Hepatocyte (in vitro differentiated cells): Measurements from ENCODE around the gene LACTBL1. TPM values are rescaled to one million over a fixed set of nuclear protein-coding genes. Genes with fewer than 3 reads are reported as not detected.
"Not testable (repeated sequence)": the region's sequence is repeated elsewhere in the genome, so short reads cannot be mapped to it uniquely, and the experiment has no call there.

Experiments
- DNase-seq: peaks from one replicate; pipeline ENCODE4 v3.0.0-alpha.2; 2016; ENCODE audit warnings: low spot score
- H2AFZ ChIP-seq: fragments of 200-600 bp; sonication (generic); 2 replicates; pipeline ENCODE4 v1.6.0; 2016; ENCODE audit warnings: antibody characterized with exemption, mild to moderate bottlenecking
- H3K27ac ChIP-seq: fragments of 200-600 bp; sonication (generic); 2 replicates; pipeline ENCODE4 v1.5.1; 2016; ENCODE audit warnings: mild to moderate bottlenecking
- H3K27me3 ChIP-seq: fragments of 200-600 bp; sonication (generic); 2 replicates; pipeline ENCODE4 v1.6.1; 2016
- H3K36me3 ChIP-seq: fragments of 200-600 bp; sonication (generic); replicated peaks from 2 replicates; pipeline ENCODE4 v1.5.1; 2016; ENCODE audit warnings: low read depth; ENCODE audit not compliant: insufficient read depth
- H3K4me1 ChIP-seq: fragments of 200-600 bp; sonication (generic); 2 replicates; pipeline ENCODE4 v1.5.1; 2016; ENCODE audit warnings: mild to moderate bottlenecking, moderate library complexity; ENCODE audit not compliant: insufficient read depth
- H3K4me2 ChIP-seq: fragments of 200-600 bp; sonication (generic); 2 replicates; pipeline ENCODE4 v1.6.0; 2016
- H3K4me3 ChIP-seq: fragments of 200-600 bp; sonication (generic); 2 replicates; pipeline ENCODE4 v1.5.1; 2016; ENCODE audit warnings: mild to moderate bottlenecking
- H3K79me2 ChIP-seq: fragments of 200-600 bp; sonication (generic); 2 replicates; pipeline ENCODE4 v1.6.0; 2017; ENCODE audit warnings: mild to moderate bottlenecking
- H3K9me2 ChIP-seq: fragments of 200-600 bp; sonication (generic); replicated peaks from 2 replicates; pipeline ENCODE4 v1.6.0; 2017; ENCODE audit warnings: mild to moderate bottlenecking; ENCODE audit not compliant: insufficient read depth
- H3K9me3 ChIP-seq: fragments of 200-600 bp; sonication (generic); 2 replicates; pipeline ENCODE4 v1.5.1; 2016; ENCODE audit warnings: low read depth, mild to moderate bottlenecking
- H4K20me1 ChIP-seq: fragments of 200-600 bp; sonication (generic); 2 replicates; pipeline ENCODE4 v1.6.0; 2016; ENCODE audit warnings: mild to moderate bottlenecking; ENCODE audit not compliant: insufficient read depth, poor library complexity, severe bottlenecking
- CTCF ChIP-seq: fragments of 200-600 bp; sonication (generic); IDR thresholded peaks from 2 replicates; pipeline ENCODE4 v1.5.1; 2016; ENCODE audit warnings: antibody characterized with exemption, mild to moderate bottlenecking; ENCODE audit not compliant: poor library complexity
- EZH2 ChIP-seq: fragments of 200-600 bp; sonication (generic); IDR thresholded peaks from 2 replicates; pipeline ENCODE4 v1.6.1; 2016; ENCODE audit warnings: antibody characterized with exemption, mild to moderate bottlenecking, borderline replicate concordance
- EZH2phosphoT487 ChIP-seq: fragments of 200-600 bp; sonication (generic); IDR thresholded peaks from one replicate; pipeline ENCODE4 v1.6.1; 2018; ENCODE audit warnings: antibody characterized with exemption, mild to moderate bottlenecking, low read depth, moderate library complexity; ENCODE audit not compliant: unreplicated experiment, severe bottlenecking
- WGBS: methylation state at CpG from one replicate; pipeline ENCODE4 v1.1.6; 2016; ENCODE audit warnings: low lambda C conversion rate; ENCODE audit errors: missing lambda C conversion rate; 5-methylcytosine and 5-hydroxymethylcytosine counted together
- polyA plus RNA-seq: library from polyadenylated mRNA; unstranded; fragments of >200 nt; fragmentation: Nextera tagmentation; extraction: Ambion mirVana; gene quantifications from 2 replicates; pipeline ENCODE4 v1.2.1, GENCODE V29; 2016
- total RNA-seq: library from RNA; depleted of rRNA; stranded (reverse); fragments of >200 nt; gene quantifications from 2 replicates; pipeline ENCODE4 v1.2.3, GENCODE V29; 2014

LACTBL1 gene
- total and polyA plus RNA-seq, 2 experiments from 2014 or later = not detected

- Histone ChIP-seq H3K9me2 (no peaks in the 10 kb centered on the region), H3K4me2 (no peak overlapping the region), H4K20me1 (no peaks in the 10 kb centered on the region), H2AFZ (no peak overlapping the region), H3K9me3 (no peaks in the 10 kb centered on the region), H3K36me3 (no peaks in the 10 kb centered on the region), H3K79me2 (no peaks in the 10 kb centered on the region), H3K4me3 (no peak overlapping the region), H3K27ac (no peak overlapping the region), H3K4me1 (no peaks in the 10 kb centered on the region), H3K27me3 (no peaks in the 10 kb centered on the region)
- peak; percentile 47 for DNase-seq
- WGBS = 66% methylated on average over 5 of the region's 5 CpGs
- TF ChIP-seq EZH2phosphoT487 = peak; percentile 87
- TF ChIP-seq CTCF = no peak
Measured at GRCh38 chr1:22949822-22950331, 22.8 kb downstream of the LACTBL1 start.

- H2AFZ ChIP-seq, H3K79me2 ChIP-seq, DNase-seq, H4K20me1 ChIP-seq, H3K4me2 ChIP-seq, H3K36me3 ChIP-seq, H3K9me2 ChIP-seq, H3K4me1 ChIP-seq, H3K4me3 ChIP-seq, H3K9me3 ChIP-seq, H3K27me3 ChIP-seq, H3K27ac ChIP-seq: not testable (repeated sequence)
- WGBS = 80% methylated on average over 5 of the region's 5 CpGs
Measured at GRCh38 chr1:22945171-22945570, 27.5 kb downstream of the LACTBL1 start.

- Histone ChIP-seq H4K20me1 (no peaks in the 10 kb centered on the region), H3K27me3 (no peaks in the 10 kb centered on the region), H3K9me3 (no peaks in the 10 kb centered on the region), H2AFZ (no peak overlapping the region), H3K79me2 (no peaks in the 10 kb centered on the region), H3K36me3 (no peaks in the 10 kb centered on the region), H3K4me3 (no peak overlapping the region), H3K9me2 (no peaks in the 10 kb centered on the region), H3K27ac (no peak overlapping the region), H3K4me2 (no peak overlapping the region), H3K4me1 (no peaks in the 10 kb centered on the region)
- WGBS = 70% methylated on average over 4 of the region's 4 CpGs
- TF ChIP-seq CTCF (no peak), EZH2phosphoT487 (no peak), EZH2 (no peak)
- no peak for DNase-seq
Measured at GRCh38 chr1:22944346-22945055, 28.2 kb downstream of the LACTBL1 start.

GRCh38 chr1:22941257-22941656 is 31.4 kb downstream of the LACTBL1 start:
- Histone ChIP-seq H3K27me3 (no peaks in the 10 kb centered on the region), H4K20me1 (no peaks in the 10 kb centered on the region), H3K36me3 (no peaks in the 10 kb centered on the region), H3K9me2 (no peaks in the 10 kb centered on the region), H2AFZ (no peak overlapping the region), H3K79me2 (no peaks in the 10 kb centered on the region), H3K4me1 (no peaks in the 10 kb centered on the region), H3K4me3 (no peak overlapping the region), H3K4me2 (no peak overlapping the region), H3K9me3 (no peaks in the 10 kb centered on the region), H3K27ac (no peak overlapping the region)
- no peak for DNase-seq
- TF ChIP-seq EZH2 = no peak
- no peak for TF ChIP-seq EZH2phosphoT487
- no peak for TF ChIP-seq CTCF
- 58% methylated on average over 2 of the region's 2 CpGs for WGBS
